ENCODE data around the gene AKT2.

The AKT2 gene

GRCh38 chr19:40243181-40243580 lies 42.0 kb downstream of the AKT2 start:
- Histone ChIP-seq H3K36me3 (replicated peaks; ENCODE audit: low read depth, low read length) (peaks cover 31% of the 10 kb centered on the region), H3K27ac (ENCODE audit: low read length) (no peak overlapping the region), H3K4me1 (ENCODE audit: low read length) (no peaks in the 10 kb centered on the region), H2AFZ (ENCODE audit: low read depth, low read length) (no peak overlapping the region), H3K27me3 (ENCODE audit: low read depth, low read length) (no peaks in the 10 kb centered on the region), H3K4me2 (ENCODE audit: low read length) (no peak overlapping the region), H3K9me3 (ENCODE audit: insufficient read depth, low read length) (no peaks in the 10 kb centered on the region), H3K9ac (ENCODE audit: low read length) (no peak overlapping the region), H3K79me2 (ENCODE audit: low read length) (no peaks in the 10 kb centered on the region), H3K4me3 (ENCODE audit: low read length) (no peak overlapping the region), H4K20me1 (ENCODE audit: insufficient read depth, low read length) (peaks cover 18% of the 10 kb centered on the region; the same call in 1 of the 2 replicates)
- TF ChIP-seq EZH2phosphoT487 (IDR thresholded peaks at IDR 0.05; ENCODE audit: low read depth) = no peak
- no peak for TF ChIP-seq CTCF (IDR thresholded peaks at IDR 0.05; ENCODE audit: low read depth, low read length)

GRCh38 chr19:40242480-40242879 lies 42.7 kb downstream of the AKT2 start:
- peaks cover 11% of the 10 kb centered on the region; the same call in 1 of the 2 replicates for H4K20me1 ChIP-seq (ENCODE audit: insufficient read depth, low read length)

GRCh38 chr19:40241809-40242384 lies 43.2 kb downstream of the AKT2 start:
- no peak overlapping the region for H3K27ac ChIP-seq (ENCODE audit: low read length)
- peaks cover 38% of the 10 kb centered on the region for H3K36me3 ChIP-seq (replicated peaks; ENCODE audit: low read depth, low read length)

More at GRCh38 chr19:40242480-40242879, 42.7 kb downstream of the AKT2 start:
- Histone ChIP-seq H3K27ac (ENCODE audit: low read length) (no peak overlapping the region), H3K27me3 (ENCODE audit: low read depth, low read length) (no peaks in the 10 kb centered on the region), H3K4me1 (ENCODE audit: low read length) (no peaks in the 10 kb centered on the region), H3K9ac (ENCODE audit: low read length) (no peak overlapping the region), H3K36me3 (replicated peaks; ENCODE audit: low read depth, low read length) (peaks cover 36% of the 10 kb centered on the region), H2AFZ (ENCODE audit: low read depth, low read length) (no peak overlapping the region), H3K4me2 (ENCODE audit: low read length) (no peak overlapping the region), H3K4me3 (ENCODE audit: low read length) (no peak overlapping the region), H3K79me2 (ENCODE audit: low read length) (no peaks in the 10 kb centered on the region), H3K9me3 (ENCODE audit: insufficient read depth, low read length) (no peaks in the 10 kb centered on the region)
- TF ChIP-seq CTCF (IDR thresholded peaks at IDR 0.05; ENCODE audit: low read depth, low read length) = no peak
- no peak for TF ChIP-seq EZH2phosphoT487 (IDR thresholded peaks at IDR 0.05; ENCODE audit: low read depth)

More at GRCh38 chr19:40241809-40242384, 43.2 kb downstream of the AKT2 start:
- H3K4me3 ChIP-seq (ENCODE audit: low read length) = no peak overlapping the region
- H4K20me1 ChIP-seq (ENCODE audit: insufficient read depth, low read length) = peaks cover 10% of the 10 kb centered on the region; the same call in 1 of the 2 replicates
- TF ChIP-seq EZH2phosphoT487 (IDR thresholded peaks at IDR 0.05; ENCODE audit: low read depth) = no peak
- TF ChIP-seq CTCF (IDR thresholded peaks at IDR 0.05; ENCODE audit: low read depth, low read length) = no peak
- no peak overlapping the region for H3K4me2 ChIP-seq (ENCODE audit: low read length)
- H3K27me3 ChIP-seq (ENCODE audit: low read depth, low read length) = no peaks in the 10 kb centered on the region
- H3K4me1 ChIP-seq (ENCODE audit: low read length) = no peaks in the 10 kb centered on the region
- no peak overlapping the region for H2AFZ ChIP-seq (ENCODE audit: low read depth, low read length)
- no peaks in the 10 kb centered on the region for H3K79me2 ChIP-seq (ENCODE audit: low read length)
- H3K9ac ChIP-seq (ENCODE audit: low read length) = no peak overlapping the region
- no peaks in the 10 kb centered on the region for H3K9me3 ChIP-seq (ENCODE audit: insufficient read depth, low read length)
